HepG2 (cell line): Measurements from ENCODE around the gene SLC2A10. TPM values are rescaled to one million over a fixed set of nuclear protein-coding genes. Genes with fewer than 3 reads are reported as not detected.

Experiments
- ARID2 ChIP-seq: sonication (generic); formaldehyde crosslinking; IDR thresholded peaks from 2 replicates; pipeline ENCODE4 v1.8.1; 2022; ENCODE audit warnings: mild to moderate bottlenecking, missing genetic modification reagents, borderline replicate concordance
- ARID4A ChIP-seq: sonication (generic); formaldehyde crosslinking; IDR thresholded peaks from 2 replicates; pipeline ENCODE4 v1.5.0; 2020; ENCODE audit warnings: mild to moderate bottlenecking, missing genetic modification reagents, borderline replicate concordance
- CAMTA2 ChIP-seq: sonication (generic); formaldehyde crosslinking; IDR thresholded peaks from 2 replicates; pipeline ENCODE4 v1.4.0; 2020; ENCODE audit warnings: mild to moderate bottlenecking, missing genetic modification reagents, borderline replicate concordance
- CC2D1A ChIP-seq: sonication (generic); formaldehyde crosslinking; IDR thresholded peaks from 2 replicates; pipeline ENCODE4 v1.8.1; 2023; ENCODE audit warnings: mild to moderate bottlenecking, missing genetic modification reagents
- HINFP ChIP-seq: sonication (generic); formaldehyde crosslinking; IDR thresholded peaks from 2 replicates; pipeline ENCODE4 v1.4.0; 2020; ENCODE audit warnings: low read depth, mild to moderate bottlenecking, missing genetic modification reagents
- IKZF1 ChIP-seq: fragments of 450-650 bp; IDR thresholded peaks from 2 replicates; pipeline ENCODE4 v1.7.1; 2016
- JUN ChIP-seq: sonication (generic); formaldehyde crosslinking; IDR thresholded peaks from 2 replicates; pipeline ENCODE4 v1.4.0; 2020; ENCODE audit warnings: mild to moderate bottlenecking, missing genetic modification reagents
- KDM4B ChIP-seq: sonication (generic); formaldehyde crosslinking; IDR thresholded peaks from 2 replicates; pipeline ENCODE4 v1.4.0; 2020; ENCODE audit warnings: missing genetic modification reagents
- MEF2D ChIP-seq: sonication (generic); formaldehyde crosslinking; IDR thresholded peaks from 2 replicates; pipeline ENCODE4 v1.5.1; 2020; ENCODE audit warnings: mild to moderate bottlenecking, missing genetic modification reagents
- MXD4 ChIP-seq: IDR thresholded peaks from 2 replicates; pipeline ENCODE4 v1.6.1; 2016; ENCODE audit warnings: mild to moderate bottlenecking, missing biosample characterization, missing genetic modification reagents
- NONO ChIP-seq, 2 experiments: fragments of 450-650 bp in 1 of 2; sonication (generic) in 1 of 2; formaldehyde crosslinking in 1 of 2; IDR thresholded peaks in 1 of 2; conservative IDR thresholded peaks in 1 of 2; 2 replicates each; pipeline versions ENCODE4 v1.6.1 to v1.8.0; 2017 to 2022; ENCODE audit warnings: mild to moderate bottlenecking in 1 of 2, missing genetic modification reagents in 1 of 2, moderate library complexity in 1 of 2
- PAWR ChIP-seq: sonication (generic); formaldehyde crosslinking; IDR thresholded peaks from 2 replicates; pipeline ENCODE4 v1.4.0; 2020; ENCODE audit warnings: missing genetic modification reagents, mild to moderate bottlenecking, borderline replicate concordance
- ZNF407 ChIP-seq: sonication (generic); formaldehyde crosslinking; IDR thresholded peaks from one replicate; pipeline ENCODE4 v1.5.1; 2020; ENCODE audit warnings: mild to moderate bottlenecking, missing genetic modification reagents; ENCODE audit errors: not compliant biosample characterization
- ZNF547 ChIP-seq: sonication (generic); formaldehyde crosslinking; IDR thresholded peaks from 2 replicates; pipeline ENCODE4 v1.5.1; 2020; ENCODE audit warnings: mild to moderate bottlenecking, missing genetic modification reagents
- ZNF768 ChIP-seq: sonication (generic); formaldehyde crosslinking; IDR thresholded peaks from 2 replicates; pipeline ENCODE4 v1.4.0; 2020; ENCODE audit warnings: missing genetic modification reagents
- polyA plus RNA-seq, 8 experiments: library from polyadenylated mRNA; depleted of rRNA in 3 of 8; stranded (reverse) in 7 of 8; unstranded in 1 of 8; fragments of >200 nt; fragmentation: Illumina TruSeq in 4 of 8; extraction: Trizol in 4 of 8; gene quantifications; 2 replicates each; pipeline versions ENCODE4 v1.2.1 to v1.2.3, GENCODE V29; 2011 to 2016; ENCODE audit warnings: low read depth in 4 of 8, missing spikeins in 1 of 8, mixed read lengths in 1 of 8; ENCODE audit not compliant: insufficient read depth in 1 of 8
- total RNA-seq, 5 experiments: library from RNA; depleted of rRNA; stranded (reverse); fragments of >200 nt; fragmentation: Illumina TruSeq; extraction: Trizol; gene quantifications; 2 replicates each; pipeline ENCODE4 v1.2.3, GENCODE V29; 2016; ENCODE audit warnings: low read depth in 1 of 5

SLC2A10 gene
- total and polyA plus RNA-seq, 2 of the 13 experiments (the other 11 are each of a cell fraction or from before 2014, with no cell fraction given) = 16.0 to 18.4 TPM

GRCh38 chr20:46689082-46689753, 20.2 kb upstream of the SLC2A10 start, which contains the start of gene TP53RK (continued):
- TF ChIP-seq ARID4A (CRISPR knock-in tag) (peak; percentile 97), MEF2D (0 out of 2 replicates have a peak, but pooled peaks have one; percentile 33), MXD4 (peak; percentile 81), ZNF768 (CRISPR knock-in tag) (peak; percentile 84), HINFP (CRISPR knock-in tag) (peak; percentile 53), ZNF407 (CRISPR knock-in tag) (peak; percentile 99), KDM4B (CRISPR knock-in tag) (no peak), PAWR (CRISPR knock-in tag) (no peak; the same call in 1 of the 2 replicates), JUN (CRISPR knock-in tag) (no peak), CAMTA2 (CRISPR knock-in tag) (no peak; the same call in 1 of the 2 replicates), IKZF1 (no peak), NONO (IDR thresholded peaks at IDR 0.05) (no peak), NONO (CRISPR knock-in tag; conservative IDR thresholded peaks at IDR 0.05) (peak; percentile 70; the same call in 1 of the 2 replicates), ARID2 (CRISPR knock-in tag) (peak; percentile 92; the same call in 1 of the 2 replicates), CC2D1A (CRISPR knock-in tag) (no peak), ZNF547 (CRISPR knock-in tag) (peak; percentile 99)
